Activated CD8-positive, alpha-beta memory T cell treated with anti-CD3 and anti-CD28 coated beads, Interleukin-2, amount 50 U/mL, for 4 hours (primary cell): ENCODE measurements around the gene CSTPP1.

ENCODE experiments used
- DNase-seq: peaks from one replicate; pipeline ENCODE4 v3.0.0-alpha.2; 2020

CSTPP1 gene

GRCh38 chr11:47143322-47143721 lies 206.8 kb downstream of the CSTPP1 start:
- no peak for DNase-seq

DNA sequence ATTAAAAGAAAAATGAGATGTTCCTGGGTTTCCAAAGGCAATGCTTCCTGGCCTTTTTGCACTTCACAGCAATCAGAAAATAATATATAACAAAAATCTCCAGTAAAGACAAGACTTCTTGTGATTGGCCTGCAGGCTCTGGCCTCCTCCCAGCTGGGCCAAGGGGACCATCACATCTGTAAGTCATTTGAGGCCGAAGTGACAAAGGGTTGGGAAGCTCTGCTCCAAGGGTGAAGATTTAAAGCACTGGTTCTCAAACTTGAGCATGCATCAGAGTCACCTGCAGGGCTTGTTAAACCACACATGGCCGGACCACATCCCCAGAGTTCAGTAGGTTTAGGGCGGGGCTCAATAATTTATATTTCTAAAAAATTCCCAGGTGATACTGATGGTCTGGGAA lies 208.0 kb downstream of the CSTPP1 start:
- no peak for DNase-seq

DNA sequence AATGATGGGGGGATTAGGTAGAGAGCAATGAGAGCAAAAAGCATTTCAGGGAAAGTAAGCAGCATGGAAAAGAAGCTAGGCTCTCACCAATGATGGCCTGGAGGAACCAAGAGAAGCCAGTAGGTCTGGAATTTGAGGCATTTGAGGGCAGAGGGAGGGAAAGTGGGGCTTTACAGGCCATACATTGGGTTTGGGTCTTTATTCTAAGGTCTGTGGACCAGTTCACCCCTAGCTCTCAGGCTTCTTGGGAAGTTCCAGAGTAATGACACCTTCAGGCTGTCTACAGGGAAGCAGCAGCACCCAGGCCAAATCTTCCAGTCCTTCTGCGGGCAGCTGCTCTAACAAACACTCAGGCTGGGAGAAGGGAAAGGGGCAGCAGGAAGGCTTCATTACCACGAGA lies 210.7 kb downstream of the CSTPP1 start:
- no peak for DNase-seq

GRCh38 chr11:47147681-47148080 lies 211.1 kb downstream of the CSTPP1 start:
- no peak for DNase-seq

DNA sequence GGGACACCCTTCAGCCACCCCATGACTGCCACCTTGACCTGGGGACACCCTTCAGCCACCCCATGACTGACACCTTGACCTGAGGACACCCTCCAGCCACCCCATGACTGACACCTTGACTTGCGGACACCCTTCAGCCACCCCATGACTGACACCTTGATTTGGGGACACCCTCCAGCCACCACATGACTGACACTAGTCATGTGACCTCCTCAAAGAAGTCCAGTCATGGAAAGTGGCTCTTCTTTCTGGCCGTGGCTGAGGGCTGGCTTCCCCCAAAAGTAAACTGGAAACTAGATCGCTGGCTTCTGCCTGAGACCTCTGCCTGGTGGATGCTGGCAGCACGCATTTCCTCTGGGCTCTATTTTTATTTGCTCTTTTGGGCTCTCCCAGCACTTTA lies 211.7 kb downstream of the CSTPP1 start:
- no peak for DNase-seq

DNA sequence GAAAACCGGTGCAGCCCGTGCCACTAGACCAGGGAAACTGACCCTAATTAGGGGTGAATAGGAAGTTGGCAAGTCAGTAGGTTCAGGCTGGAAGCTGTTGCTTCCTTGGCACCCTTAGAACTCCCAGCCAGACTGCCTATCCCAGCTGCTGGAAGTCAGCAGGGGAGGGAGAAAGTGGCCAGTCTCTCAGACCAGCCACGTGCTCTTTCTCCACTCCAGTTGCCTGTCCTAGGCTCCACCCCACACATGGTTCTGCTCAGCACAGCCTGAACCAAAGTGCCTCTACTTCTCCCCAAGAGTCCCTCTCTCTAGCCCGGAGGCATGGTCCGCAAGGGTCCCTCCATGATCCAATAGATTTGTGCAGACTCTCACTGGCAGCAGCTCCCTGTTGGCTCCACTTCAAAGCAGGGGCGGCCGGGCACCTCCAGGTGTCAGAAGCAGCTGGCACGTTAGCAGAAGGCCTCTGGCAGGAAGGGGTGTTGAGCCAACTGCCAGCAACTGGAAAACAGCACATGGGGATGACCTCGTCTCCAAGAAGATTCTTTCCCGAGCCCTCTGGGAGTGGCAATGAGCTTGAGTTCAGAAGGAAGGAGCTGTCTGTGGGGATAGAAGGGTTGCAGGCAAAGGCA lies 212.5 kb downstream of the CSTPP1 start:
- no peak for DNase-seq

DNA sequence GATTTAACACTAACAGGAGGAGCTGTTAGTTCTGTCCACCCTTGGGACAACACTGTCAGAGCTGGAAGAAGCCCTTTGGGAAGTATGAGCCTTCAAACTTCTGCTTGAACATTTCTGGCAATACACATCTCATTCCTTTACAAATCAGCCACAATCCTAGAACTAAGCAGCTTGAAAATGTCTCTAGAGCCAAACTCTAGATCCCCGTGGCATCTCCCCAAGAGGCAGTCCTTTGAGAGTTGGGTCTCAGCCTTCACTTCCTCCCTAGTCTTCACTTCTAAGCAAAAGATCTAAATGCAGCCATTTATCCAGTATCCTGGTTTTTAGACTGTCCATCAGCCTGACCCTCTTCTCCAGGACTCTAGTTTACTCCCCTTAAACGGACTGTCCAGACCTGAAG lies 213.2 kb downstream of the CSTPP1 start:
- DNase-seq, result no peak

GRCh38 chr11:47152126-47152952 lies 215.8 kb downstream of the CSTPP1 start:
- DNase-seq, result no peak

DNA sequence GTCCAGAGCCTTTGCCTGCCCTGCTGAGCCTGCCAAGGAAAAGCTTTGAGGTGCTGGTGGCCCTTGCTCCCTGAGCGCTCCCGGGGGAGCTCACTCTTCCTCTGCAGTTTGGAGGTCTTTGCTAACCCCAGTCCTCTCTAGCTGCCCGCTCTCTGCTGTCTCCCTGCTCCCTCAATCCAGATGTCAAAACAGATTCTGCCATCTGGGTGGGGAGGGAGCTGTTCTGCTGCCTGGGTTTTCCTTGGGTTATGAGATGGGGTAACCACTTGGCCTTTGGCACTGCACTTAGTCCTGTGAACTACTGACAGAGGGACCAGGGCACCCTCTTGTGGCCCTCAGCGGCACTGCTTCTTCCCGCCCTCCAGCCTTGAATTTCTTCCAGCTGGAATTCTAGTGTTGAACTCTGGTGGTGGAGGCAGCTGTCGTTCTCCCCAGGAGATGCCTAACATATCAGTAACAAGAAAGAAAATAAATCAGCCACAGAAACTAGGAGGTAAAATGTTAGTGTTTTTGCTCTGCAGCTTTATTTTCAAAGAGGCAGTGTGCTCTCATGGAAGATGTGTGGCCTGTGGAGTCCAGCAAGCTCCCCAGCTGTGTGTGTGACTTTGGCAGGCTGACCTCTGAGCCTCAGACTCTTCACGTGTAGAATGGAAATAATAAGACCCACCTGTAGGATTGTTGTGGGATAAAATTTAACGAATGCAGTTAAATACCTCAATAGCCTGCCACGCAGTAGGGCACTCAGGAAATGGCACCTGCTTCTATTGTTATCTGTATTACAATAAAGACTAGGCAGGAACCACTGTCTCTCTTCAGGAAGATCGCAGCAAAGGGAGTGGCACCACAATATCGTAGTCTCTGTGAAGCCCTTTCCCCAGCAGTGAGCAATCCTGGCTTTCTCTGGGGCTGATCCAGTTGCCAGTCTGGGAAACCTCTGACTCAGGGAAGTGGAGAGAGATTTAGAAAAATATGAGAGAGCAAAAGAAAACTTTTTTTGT lies 216.7 kb downstream of the CSTPP1 start:
- DNase-seq, result peak; percentile 53

GRCh38 chr11:47154616-47155570 lies 218.3 kb downstream of the CSTPP1 start:
- no peak for DNase-seq

DNA sequence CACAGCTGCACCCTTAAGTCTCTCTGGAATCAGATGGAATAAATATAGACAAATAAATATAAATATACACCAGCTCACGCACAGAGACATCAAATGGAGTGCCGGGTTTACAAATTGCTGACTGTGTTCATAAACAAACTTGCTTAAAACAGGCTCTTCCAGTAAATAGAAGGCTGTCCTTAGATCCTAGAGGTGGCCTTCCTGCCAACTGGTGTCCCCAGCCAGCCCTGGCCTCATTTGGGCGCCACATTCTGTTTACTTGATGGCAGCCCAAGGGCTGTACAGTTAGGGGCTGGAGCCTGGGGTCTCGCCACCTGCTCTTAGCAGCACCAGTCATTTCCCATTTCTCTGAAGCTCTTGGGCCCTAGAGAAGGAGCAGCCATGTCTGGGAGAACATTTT lies 219.3 kb downstream of the CSTPP1 start:
- no peak for DNase-seq

DNA sequence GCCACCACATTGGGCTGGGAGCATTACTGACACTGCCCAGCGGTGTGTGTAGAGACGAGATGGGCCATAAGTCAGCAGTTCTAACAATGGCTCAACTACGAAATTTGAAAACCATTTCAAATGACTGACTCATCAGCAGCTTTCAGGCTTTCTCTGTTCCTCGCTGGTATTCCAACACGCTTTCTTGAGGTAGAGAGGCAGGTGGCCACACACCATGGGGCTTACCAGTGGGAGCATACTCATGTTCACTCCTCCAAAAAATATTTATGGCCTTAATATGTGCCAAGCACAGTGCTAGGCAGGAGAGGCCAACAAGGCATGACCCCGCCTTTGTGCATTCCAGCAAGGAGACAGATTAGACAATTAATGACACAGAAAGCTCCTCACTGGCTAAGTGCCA lies 219.8 kb downstream of the CSTPP1 start:
- no peak for DNase-seq

- no peak for DNase-seq
Measured at GRCh38 chr11:47156951-47157350, 220.4 kb downstream of the CSTPP1 start.

- DNase-seq, result no peak
Measured at GRCh38 chr11:47157805-47158204, 221.2 kb downstream of the CSTPP1 start.

- DNase-seq, result no peak
Measured at GRCh38 chr11:47158242-47158641, 221.7 kb downstream of the CSTPP1 start.

- DNase-seq, result no peak
Measured at GRCh38 chr11:47160753-47161133, 224.2 kb downstream of the CSTPP1 start.

GRCh38 chr11:47161134-47161854 lies 224.7 kb downstream of the CSTPP1 start:
- peak; percentile 58 for DNase-seq

DNA sequence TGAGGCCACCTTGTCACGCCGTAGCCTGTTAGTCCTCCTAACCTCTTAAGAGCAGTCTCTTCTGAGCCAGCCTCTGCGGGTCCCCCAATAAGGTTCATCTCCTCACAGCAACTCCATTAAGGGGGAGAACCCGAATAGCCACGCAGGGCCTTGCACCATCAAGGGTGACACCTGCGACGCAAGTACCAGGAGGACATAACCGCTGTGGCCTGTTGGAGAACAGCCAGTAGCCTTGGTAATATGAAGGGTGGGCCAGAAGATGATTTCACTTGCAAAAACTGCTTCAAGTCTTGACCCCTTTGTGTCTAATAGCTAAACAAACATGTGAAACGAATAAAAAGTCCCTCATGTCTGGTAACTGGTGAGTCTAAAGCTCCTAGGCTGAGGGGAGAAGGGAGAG lies 225.3 kb downstream of the CSTPP1 start:
- no peak for DNase-seq

GRCh38 chr11:47162426-47162825 lies 225.9 kb downstream of the CSTPP1 start:
- no peak for DNase-seq

- no peak for DNase-seq
Measured at GRCh38 chr11:47163193-47163592, 226.6 kb downstream of the CSTPP1 start.

DNA sequence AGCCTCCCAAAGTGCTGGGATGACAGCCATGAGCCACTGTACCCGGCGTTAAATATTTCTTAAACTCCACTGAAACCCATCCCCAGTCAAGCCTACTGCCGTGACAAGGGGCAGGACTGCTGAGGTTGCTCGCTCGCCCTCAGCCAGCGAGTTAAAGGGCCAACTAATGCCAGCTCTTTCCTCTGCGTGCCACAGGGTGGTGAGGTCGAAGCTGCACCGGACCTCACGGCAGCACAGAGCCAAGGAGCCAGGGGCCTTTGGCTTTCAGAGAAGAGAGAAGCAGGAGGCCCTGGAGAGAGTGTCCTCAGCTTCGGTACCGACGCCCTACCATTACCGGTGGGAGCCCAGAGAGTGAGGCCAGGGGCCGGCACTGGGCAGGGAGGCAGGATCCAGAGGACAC lies 227.3 kb downstream of the CSTPP1 start:
- no peak for DNase-seq

DNA sequence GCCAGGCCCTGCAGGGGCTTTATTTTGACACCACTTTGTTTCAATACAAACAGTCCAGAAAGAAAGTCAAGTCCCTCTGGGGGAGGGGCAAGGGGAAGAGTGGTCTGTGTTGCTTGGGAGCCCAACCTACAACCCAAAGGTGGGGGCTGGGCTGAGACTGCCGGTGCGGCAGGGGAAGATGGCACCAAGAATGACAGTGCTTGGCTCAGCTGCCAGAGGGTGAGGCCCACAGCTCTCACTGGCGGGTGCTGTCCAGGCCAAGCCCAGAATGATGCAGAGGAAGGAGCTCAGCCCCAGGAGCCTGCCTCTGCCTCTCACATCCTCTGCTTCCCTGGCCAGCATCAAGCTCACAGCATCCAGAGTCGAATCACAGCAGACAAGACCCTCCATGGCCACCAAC lies 227.8 kb downstream of the CSTPP1 start:
- DNase-seq, result no peak
